HUES64 (cell line): ENCODE results near the gene PLEKHG4B.

Experiments
- H3K27ac ChIP-seq: 2 replicates; pipeline ENCODE4 v1.7.0; 2013; ENCODE audit warnings: low read depth, low read length, inconsistent platforms
- H3K27me3 ChIP-seq: 2 replicates; pipeline ENCODE4 v1.6.1; 2013; ENCODE audit warnings: mild to moderate bottlenecking, low read length; ENCODE audit not compliant: insufficient read depth
- H3K36me3 ChIP-seq: 2 replicates; pipeline ENCODE4 v1.6.1; 2013; ENCODE audit warnings: mild to moderate bottlenecking, low read length; ENCODE audit not compliant: insufficient read depth
- H3K4me1 ChIP-seq: 2 replicates; pipeline ENCODE4 v1.6.1; 2013; ENCODE audit warnings: mild to moderate bottlenecking, low read length, moderate library complexity; ENCODE audit not compliant: insufficient read depth
- H3K4me3 ChIP-seq: 2 replicates; pipeline ENCODE4 v1.5.1; 2013; ENCODE audit warnings: mild to moderate bottlenecking, low read length, moderate library complexity
- H3K9ac ChIP-seq: 2 replicates; pipeline ENCODE4 v1.6.1; 2013; ENCODE audit warnings: mild to moderate bottlenecking, low read depth, low read length
- H3K9me3 ChIP-seq: 2 replicates; pipeline ENCODE4 v1.6.1; 2013; ENCODE audit warnings: low read depth, low read length; ENCODE audit not compliant: insufficient read depth
- WGBS: fragments of 150-250, 120-280 bp; methylation state at CpG from one replicate; pipeline ENCODE4 v1.1.7; 2013; ENCODE audit warnings: missing lambda C conversion rate; 5-methylcytosine and 5-hydroxymethylcytosine counted together

Gene PLEKHG4B

DNA sequence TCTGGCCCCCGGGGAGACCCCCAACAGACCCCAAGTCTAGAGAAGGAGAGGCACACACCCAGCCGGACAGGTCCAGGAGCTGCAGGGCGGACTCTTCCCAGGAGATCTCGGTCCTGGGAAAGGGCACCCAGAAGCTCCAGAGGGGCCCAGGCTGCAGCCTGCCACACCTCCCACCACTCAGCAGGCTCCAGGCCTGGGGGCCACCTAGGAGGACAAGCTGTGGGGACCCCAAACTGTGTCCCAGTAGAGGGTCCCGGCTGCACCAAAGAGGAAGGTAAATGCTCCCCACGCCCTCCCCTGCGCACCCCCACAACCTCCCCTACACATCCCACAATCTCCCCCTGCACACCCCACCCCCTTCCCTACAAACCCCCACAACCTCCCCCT lies 48.5 kb downstream of the PLEKHG4B start:
- Histone ChIP-seq H3K27ac (no peak overlapping the region), H3K4me1 (peaks cover 10% of the 10 kb centered on the region; the same call in 1 of the 2 replicates), H3K36me3 (peaks cover 57% of the 10 kb centered on the region), H3K9me3 (no peaks in the 10 kb centered on the region), H3K27me3 (no peaks in the 10 kb centered on the region), H3K4me3 (no peak overlapping the region), H3K9ac (no peak overlapping the region)
- WGBS, result 96% methylated on average over 5 of the region's 7 CpGs

DNA sequence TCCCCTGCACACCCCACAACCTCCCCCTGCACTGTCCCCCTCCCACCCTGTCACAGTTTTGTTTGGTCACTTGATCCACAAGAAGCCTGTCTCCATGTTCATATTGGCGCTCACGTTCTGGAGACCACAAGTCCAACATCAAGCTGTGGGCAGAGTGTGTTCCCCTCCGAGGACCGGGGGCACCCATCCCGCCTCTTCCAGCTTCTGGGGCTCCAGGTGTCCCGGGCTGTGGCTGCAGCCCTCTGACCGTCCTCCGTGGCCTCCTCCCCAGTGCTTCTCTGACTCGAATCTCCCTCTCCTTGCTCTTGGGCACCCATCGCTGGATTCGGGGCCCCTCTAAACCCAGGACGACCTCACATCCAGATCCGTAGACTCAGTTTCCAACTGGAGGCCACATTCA lies 49.2 kb downstream of the PLEKHG4B start:
- H3K9me3 ChIP-seq, result no peaks in the 10 kb centered on the region
- no peak overlapping the region for H3K27ac ChIP-seq
- H3K27me3 ChIP-seq, result no peaks in the 10 kb centered on the region
- 96% methylated on average over 13 of the region's 13 CpGs for WGBS
- peaks cover 10% of the 10 kb centered on the region; the same call in 1 of the 2 replicates for H3K4me1 ChIP-seq
- H3K36me3 ChIP-seq, result peaks cover 62% of the 10 kb centered on the region
- no peak overlapping the region for H3K4me3 ChIP-seq
- no peak overlapping the region for H3K9ac ChIP-seq

DNA sequence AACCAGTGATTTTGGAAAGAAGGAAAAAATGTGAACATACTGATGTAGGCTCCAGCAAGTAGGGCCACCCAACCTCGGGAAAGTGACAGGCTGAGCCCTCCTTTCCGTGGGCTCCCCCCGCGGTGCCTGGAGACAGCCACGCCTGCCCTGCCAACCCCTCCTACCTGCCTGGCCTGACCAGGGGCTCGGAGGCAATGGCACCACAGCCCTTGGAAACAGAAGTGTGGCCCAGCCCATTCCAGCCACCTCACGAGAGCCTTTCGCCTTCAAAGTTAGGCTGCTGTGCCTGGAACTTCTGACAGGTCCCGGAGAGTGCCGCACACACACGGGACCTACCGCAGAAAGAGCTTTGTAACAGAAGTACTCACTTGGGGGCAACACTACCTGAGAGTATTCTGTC lies 49.8 kb downstream of the PLEKHG4B start:
- Histone ChIP-seq H3K9me3 (no peaks in the 10 kb centered on the region), H3K4me1 (peaks cover 10% of the 10 kb centered on the region; the same call in 1 of the 2 replicates), H3K9ac (no peak overlapping the region), H3K27me3 (no peaks in the 10 kb centered on the region), H3K4me3 (no peak overlapping the region), H3K27ac (no peak overlapping the region), H3K36me3 (peaks cover 65% of the 10 kb centered on the region)
- WGBS, result 91% methylated on average over 12 of the region's 12 CpGs

DNA sequence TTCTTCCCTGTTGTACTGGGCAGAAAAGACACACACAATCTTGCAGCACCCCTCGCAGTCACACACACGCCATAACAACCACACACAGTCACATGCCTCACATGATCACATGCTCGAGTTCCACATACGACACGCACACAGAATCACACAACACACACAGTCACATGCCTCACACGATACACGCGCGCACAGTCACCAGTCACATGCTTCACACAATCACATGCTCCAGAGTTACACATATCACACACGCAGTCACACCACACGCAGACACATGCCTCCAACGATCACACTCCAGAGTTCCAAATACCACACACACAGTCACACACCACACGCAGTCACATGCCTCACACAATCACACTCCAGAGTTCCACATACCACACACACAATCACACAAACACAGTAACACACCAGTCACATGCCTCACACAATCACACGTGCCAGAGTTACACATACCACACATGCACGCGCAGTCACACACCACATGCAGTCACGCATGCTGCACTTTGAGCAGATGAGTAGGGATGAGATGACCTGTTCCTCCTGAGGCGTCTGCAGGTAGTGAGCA lies 50.4 kb downstream of the PLEKHG4B start:
- Histone ChIP-seq H3K27ac (no peak overlapping the region), H3K9me3 (peaks cover 5% of the 10 kb centered on the region), H3K9ac (no peak overlapping the region), H3K36me3 (peaks cover 71% of the 10 kb centered on the region), H3K4me3 (no peak overlapping the region), H3K4me1 (peaks cover 10% of the 10 kb centered on the region; the same call in 1 of the 2 replicates), H3K27me3 (no peaks in the 10 kb centered on the region)
- 96% methylated on average over 18 of the region's 18 CpGs for WGBS

DNA sequence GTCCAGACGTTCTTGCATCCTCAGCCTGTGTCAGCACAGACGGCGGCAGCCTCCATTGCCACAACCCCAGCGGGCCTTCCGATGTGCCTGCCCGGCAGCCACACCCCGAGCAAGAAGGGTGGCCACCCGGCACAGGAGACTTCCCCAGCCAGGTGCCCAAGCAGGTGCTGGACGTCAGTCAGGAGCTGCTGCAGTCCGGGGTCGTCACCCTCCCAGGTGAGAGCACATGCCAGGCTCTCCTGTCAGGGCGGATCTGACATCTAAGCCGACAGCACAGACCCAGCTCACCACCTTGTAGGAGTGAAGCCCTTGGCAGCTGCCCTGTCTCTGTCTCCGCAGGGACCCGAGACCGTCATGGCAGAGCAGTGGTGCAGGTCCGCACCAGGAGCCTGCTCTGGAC lies 51.1 kb downstream of the PLEKHG4B start:
- Histone ChIP-seq H3K4me1 (peaks cover 8% of the 10 kb centered on the region; the same call in 1 of the 2 replicates), H3K36me3 (peaks cover 78% of the 10 kb centered on the region), H3K9me3 (peaks cover 11% of the 10 kb centered on the region), H3K27me3 (no peaks in the 10 kb centered on the region), H3K27ac (no peak overlapping the region), H3K4me3 (no peak overlapping the region), H3K9ac (no peak overlapping the region)
- 82% methylated on average over 17 of the region's 17 CpGs for WGBS

DNA sequence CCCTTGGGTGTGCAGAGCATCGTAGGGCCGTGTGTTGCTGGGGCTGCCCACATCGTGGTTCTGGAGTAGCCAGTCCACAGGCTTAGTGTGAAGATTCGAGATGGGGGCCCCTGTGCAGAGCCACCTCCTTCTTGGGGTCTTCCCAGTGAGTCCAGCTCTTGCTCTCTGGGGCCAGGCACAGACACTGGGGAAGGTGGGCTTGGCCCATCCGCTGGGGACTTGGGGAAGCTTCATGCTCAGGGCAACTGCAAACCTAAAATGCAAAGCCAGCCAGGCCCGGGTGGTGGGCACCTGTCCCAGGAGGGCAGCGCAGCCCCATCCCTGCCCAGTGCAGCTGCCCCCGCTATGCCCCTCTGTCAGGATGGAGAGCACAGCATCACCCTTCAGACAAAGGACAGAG lies 53.0 kb downstream of the PLEKHG4B start:
- peaks cover 84% of the 10 kb centered on the region for H3K36me3 ChIP-seq
- no peak overlapping the region for H3K4me3 ChIP-seq
- no peak overlapping the region for H3K27ac ChIP-seq
- H3K4me1 ChIP-seq, result no peaks in the 10 kb centered on the region
- no peak overlapping the region for H3K9ac ChIP-seq
- WGBS, result 95% methylated on average over 8 of the region's 8 CpGs
- peaks cover 11% of the 10 kb centered on the region for H3K9me3 ChIP-seq
- H3K27me3 ChIP-seq, result no peaks in the 10 kb centered on the region

DNA sequence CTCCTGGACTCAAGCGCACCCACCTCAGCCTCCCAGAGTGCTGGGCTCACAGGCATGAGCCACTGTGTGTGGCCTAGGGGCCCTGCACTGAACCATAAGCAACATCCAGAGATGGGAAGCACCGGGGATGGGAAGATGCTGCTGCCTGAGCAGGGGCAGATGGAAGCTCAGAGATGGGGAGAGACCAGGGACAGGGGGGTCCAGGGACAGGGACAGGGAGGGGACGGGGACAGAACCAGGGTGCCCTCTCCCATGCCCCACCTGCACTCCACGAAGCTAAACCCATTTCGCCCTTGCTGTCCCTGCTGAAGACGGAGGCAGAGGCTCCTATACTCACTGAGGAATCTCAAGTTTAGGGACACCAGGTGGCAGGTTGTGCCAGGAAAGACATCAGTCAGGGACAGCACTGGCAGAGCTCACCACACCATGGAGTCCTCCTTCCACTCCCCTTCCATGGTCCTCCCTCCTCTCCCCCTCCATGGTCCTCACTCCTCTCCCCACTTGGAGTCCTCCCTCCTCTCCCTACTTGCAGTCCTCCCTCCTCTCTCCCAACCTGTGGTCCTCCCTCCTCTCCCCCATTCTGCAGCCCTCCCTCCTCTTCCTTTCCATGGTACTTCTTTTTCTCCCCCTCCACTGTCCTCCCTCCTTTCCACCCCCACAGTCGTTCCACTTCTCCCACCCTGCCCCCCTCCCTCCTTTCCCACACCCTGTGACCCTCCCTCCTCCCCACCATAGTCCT lies 53.8 kb downstream of the PLEKHG4B start:
- Histone ChIP-seq H3K36me3 (peaks cover 90% of the 10 kb centered on the region), H3K9me3 (peaks cover 11% of the 10 kb centered on the region), H3K4me1 (no peaks in the 10 kb centered on the region), H3K27ac (no peak overlapping the region), H3K4me3 (no peak overlapping the region), H3K27me3 (no peaks in the 10 kb centered on the region), H3K9ac (no peak overlapping the region)
- WGBS, result 65% methylated on average over 7 of the region's 7 CpGs

DNA sequence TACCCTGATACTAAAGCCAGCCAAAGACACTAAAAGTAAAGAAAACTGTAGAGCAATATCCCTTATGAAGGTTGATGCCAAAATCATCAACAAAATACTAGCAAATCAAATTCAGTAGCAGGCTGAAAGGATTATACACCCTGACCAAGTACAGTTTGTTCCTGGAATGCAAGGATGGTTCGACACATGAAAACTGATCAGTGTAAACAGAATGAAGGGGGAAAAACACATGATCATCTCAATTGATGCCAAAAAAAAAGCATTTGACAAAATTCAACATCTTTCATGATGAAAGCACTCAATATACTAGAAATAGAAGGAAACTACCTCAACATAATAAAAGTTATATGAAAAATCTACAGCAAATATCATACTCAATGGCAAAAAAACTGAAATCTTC lies 55.8 kb downstream of the PLEKHG4B start:
- no peak overlapping the region for H3K9ac ChIP-seq
- H3K27ac ChIP-seq, result no peak overlapping the region
- peaks cover 11% of the 10 kb centered on the region for H3K9me3 ChIP-seq
- no peak overlapping the region for H3K4me3 ChIP-seq
- peaks cover 93% of the 10 kb centered on the region for H3K36me3 ChIP-seq
- no peaks in the 10 kb centered on the region for H3K27me3 ChIP-seq
- WGBS, result 94% methylated on average over 1 of the region's 1 CpG
- H3K4me1 ChIP-seq, result no peaks in the 10 kb centered on the region

DNA sequence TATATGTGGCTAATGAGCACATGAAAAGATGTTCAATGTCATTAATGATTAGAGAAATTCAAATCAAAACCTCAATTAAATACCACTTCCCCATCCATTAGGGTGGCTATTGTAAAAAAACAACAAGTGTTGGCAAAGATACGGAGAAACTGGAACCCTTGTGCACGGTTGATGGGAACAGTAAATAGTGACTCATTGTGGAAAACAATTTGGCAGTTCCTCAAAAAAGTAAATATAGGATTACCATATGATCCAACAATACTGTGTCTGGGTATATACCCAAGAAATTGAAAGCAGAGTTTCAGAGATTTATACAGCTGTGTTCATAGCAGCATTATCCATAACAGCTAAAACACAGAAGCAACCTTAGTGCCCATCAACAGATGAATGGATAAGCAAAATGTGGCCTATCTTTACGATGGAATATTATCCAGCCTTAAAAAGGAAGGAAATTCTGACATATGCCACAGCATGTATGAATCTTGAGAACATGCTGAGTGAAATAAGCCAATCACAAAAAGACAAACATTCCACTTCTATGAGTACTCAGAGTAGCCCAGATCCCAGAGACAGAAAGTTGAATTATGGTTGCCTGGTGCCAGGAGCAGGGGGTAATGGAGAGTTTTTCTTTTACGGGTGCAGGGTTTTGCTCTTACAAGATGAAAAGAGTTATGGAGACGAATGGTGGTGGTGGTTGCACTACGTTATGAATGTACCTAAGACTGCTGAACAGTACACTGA lies 57.9 kb downstream of the PLEKHG4B start:
- Histone ChIP-seq H3K9me3 (peaks cover 11% of the 10 kb centered on the region), H3K9ac (no peak overlapping the region), H3K27ac (no peak overlapping the region), H3K4me3 (no peak overlapping the region), H3K36me3 (peaks cover 91% of the 10 kb centered on the region), H3K4me1 (no peaks in the 10 kb centered on the region), H3K27me3 (no peaks in the 10 kb centered on the region)
- 95% methylated on average over 6 of the region's 6 CpGs for WGBS

DNA sequence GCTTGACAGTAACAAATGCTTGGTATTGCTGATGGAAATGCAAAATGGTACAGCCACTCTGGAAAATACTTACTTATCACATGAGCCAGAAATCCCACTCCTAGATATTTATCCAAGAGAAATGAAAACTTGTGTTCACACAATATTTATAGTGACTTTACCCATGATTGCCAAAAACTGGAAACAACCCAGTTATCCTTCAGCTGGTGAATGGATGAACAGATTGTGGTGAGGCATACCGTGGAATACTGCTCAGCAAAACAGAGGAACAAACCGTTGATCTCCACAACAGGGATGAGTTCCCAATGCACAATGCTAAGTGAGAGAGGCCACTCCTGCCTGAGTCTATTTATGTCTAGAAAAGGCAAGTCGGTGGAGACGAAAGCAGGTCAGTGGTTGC lies 58.8 kb downstream of the PLEKHG4B start:
- Histone ChIP-seq H3K4me3 (no peak overlapping the region), H3K4me1 (no peaks in the 10 kb centered on the region), H3K36me3 (peaks cover 91% of the 10 kb centered on the region), H3K9me3 (peaks cover 11% of the 10 kb centered on the region), H3K27me3 (no peaks in the 10 kb centered on the region), H3K27ac (no peak overlapping the region), H3K9ac (no peak overlapping the region)
- 92% methylated on average over 4 of the region's 4 CpGs for WGBS

DNA sequence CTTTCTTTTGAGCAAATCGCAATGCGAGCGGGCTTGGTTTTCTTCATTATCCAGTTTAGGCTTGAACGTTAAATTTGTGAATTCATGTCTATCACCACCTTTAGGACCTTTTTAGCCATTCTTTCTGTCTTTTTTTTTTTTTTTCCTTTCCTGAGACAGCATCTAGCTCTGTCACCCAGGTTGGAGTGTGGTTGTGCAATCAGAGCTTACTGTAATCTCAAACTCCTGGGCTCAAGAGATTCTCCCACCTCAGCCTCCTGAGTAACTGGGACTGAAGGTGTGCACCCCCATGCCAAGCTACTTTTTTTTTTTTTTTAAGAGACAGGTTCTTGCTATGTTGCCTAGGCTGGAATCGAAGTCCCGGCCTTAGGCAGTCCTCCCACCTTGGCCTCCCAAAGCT lies 60.1 kb downstream of the PLEKHG4B start:
- Histone ChIP-seq H3K36me3 (peaks cover 93% of the 10 kb centered on the region), H3K9me3 (peaks cover 9% of the 10 kb centered on the region), H3K27me3 (no peaks in the 10 kb centered on the region), H3K4me1 (no peaks in the 10 kb centered on the region), H3K4me3 (no peak overlapping the region), H3K27ac (no peak overlapping the region), H3K9ac (no peak overlapping the region)
- WGBS, result 71% methylated on average over 6 of the region's 6 CpGs
